ENCODE results near the gene SCG2.

SCG2 gene

DNA sequence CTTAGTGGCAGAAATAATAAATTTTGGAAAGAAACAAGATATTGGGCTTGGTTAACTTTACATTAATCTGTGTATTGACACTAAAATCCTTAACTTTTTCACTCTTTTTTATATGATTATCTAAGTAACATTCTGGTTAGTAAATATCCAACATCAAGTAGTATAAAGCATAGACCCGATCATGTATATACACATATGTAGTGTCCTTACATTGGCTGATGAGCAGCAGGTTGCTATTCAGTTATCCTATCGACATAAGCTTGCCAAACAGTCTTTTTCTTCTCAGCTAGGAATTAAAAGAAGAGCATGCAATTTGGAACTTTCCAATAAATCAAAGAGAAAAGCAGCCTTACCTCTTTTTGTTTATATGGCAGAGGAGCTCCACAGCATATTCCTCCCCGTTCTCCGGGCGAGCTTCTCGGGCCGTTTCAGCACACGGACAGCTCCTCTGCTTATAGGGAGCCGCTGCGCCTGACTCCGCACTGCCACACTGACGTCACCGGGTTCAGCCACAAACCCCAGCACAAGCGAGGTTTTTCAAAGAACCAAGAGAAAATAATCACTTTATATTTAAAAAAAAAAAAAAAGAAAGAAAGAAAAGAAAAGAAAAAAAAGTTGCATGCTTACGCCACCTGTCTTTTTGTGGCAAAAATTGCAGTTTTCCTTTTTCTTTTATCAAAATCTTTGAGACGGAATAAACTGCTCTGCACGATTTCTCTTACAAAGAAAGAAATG is at the start of gene SCG2:
Gene SCG2, minus strand, starts transcription at position 430 of the 735 bp plus-strand sequence. CDS start 3,079 bp downstream, outside the sequence.
- DNase-seq (ENCODE audit: low spot score), result no peak

- DNase-seq (ENCODE audit: low spot score), result no peak
These were observed 47.7 kb upstream of the SCG2 start for GRCh38 chr2:223649554-223650533.

DNA sequence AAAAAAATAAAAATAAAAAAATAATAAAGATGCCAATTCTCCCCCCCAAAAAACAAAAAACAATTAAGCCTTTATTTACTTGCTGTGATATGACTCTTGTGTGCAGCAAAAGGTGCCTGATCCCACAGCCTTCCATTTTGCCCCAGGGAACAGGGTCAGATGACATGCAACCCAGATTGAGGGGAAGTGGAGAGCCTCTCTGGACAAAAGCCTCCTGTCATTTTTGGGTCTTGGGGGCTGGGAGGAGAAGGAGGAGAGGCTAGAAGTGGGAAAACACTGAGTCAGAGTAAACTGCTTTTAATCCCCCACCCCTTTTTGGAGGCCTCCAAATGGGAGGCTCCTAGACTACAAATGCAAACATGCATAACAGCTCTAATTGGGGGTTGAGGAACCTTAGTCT is 46.6 kb upstream of the SCG2 start:
- no peak for DNase-seq (ENCODE audit: low spot score)

- DNase-seq (ENCODE audit: low spot score), result no peak
These were observed 45.2 kb upstream of the SCG2 start for GRCh38 chr2:223647258-223647952.

DNA sequence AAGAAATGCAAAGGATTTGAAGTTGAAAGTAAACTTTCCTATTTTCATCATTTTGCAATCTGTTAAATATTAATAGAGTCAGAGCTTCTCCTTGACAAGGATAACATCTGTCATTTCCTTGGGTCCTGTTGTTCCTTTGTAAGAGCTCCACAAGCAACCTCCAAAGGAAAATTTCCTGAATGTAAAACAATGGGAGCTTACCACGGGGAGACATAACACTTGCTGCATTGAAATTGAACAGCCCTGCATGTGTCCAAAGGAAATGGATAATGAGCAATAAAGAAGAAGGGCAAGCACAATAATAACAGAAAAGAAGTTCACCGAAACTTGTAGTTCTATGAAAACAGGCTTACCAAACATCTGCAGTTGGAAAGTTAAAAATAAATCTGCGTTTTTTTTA is 42.0 kb upstream of the SCG2 start:
- no peak for DNase-seq (ENCODE audit: low spot score)

- no peak for DNase-seq (ENCODE audit: low spot score)
These were observed 41.1 kb upstream of the SCG2 start for GRCh38 chr2:223643309-223643708.

- DNase-seq (ENCODE audit: low spot score), result no peak
These were observed 40.3 kb upstream of the SCG2 start for GRCh38 chr2:223642506-223642905.

DNA sequence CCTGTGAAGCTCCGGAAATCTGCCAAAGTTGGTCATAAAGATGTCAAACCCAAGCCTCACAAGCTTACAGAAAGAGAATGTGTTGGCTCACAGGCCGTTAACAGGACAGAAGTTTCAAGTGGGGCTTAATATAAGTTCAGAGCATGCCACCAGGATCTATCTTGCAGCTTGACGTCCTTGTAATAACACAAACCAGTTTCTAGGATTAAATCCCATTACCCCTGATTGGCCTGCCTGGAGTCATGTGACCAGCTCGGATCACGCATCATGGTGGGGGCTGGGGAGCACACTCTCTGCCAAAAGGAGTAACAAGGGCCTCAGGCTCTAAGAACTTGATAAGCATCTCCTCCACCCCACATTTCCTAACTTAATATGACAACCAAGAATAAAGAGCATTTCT is 38.9 kb upstream of the SCG2 start:
- DNase-seq (ENCODE audit: low spot score), result no peak

- no peak for DNase-seq (ENCODE audit: low spot score)
These were observed 32.9 kb upstream of the SCG2 start for GRCh38 chr2:223635080-223635479.

GRCh38 chr2:223634238-223634637 is 32.1 kb upstream of the SCG2 start:
- DNase-seq (ENCODE audit: low spot score), result no peak

- no peak for DNase-seq (ENCODE audit: low spot score)
These were observed 31.5 kb upstream of the SCG2 start for GRCh38 chr2:223633656-223634055.

GRCh38 chr2:223632826-223633225 is 30.7 kb upstream of the SCG2 start:
- no peak for DNase-seq (ENCODE audit: low spot score)

GRCh38 chr2:223626716-223627115 is 24.6 kb upstream of the SCG2 start:
- no peak for DNase-seq (ENCODE audit: low spot score)

GRCh38 chr2:223625652-223626051 is 23.5 kb upstream of the SCG2 start:
- no peak for DNase-seq (ENCODE audit: low spot score)

- no peak for DNase-seq (ENCODE audit: low spot score)
These were observed 19.7 kb upstream of the SCG2 start for GRCh38 chr2:223621901-223622300.

DNA sequence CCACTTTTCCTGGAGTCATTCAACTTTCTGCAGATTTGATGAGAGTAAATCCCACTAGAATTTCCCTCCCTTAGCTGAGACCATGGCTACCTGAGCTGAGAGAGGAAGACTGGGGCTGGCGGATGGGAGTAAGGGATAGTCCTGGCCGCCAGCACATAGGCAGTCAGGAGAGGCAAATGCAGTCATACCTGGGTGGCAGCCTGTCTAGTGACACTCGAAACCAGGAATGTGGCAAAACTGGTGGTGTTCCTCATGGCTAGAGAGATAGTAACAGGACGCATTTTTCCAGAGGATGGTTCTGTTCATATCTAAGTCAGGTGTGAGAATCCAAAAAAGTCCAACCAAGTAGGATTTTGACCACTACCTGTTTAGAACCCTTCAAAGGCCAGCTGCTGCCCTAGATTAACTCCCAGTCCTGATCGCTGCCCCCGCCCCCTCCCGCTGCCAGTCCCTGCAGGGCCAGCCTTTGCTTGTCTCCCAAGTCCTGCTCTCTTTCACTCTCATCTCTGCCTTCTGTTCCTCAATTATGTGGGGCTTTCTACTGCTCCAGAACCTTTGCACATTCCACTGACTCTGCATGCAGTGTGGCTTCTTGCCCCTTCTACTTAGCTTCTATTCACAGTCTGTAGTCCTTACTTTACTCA is 17.4 kb upstream of the SCG2 start:
- no peak for DNase-seq (ENCODE audit: low spot score)

DNA sequence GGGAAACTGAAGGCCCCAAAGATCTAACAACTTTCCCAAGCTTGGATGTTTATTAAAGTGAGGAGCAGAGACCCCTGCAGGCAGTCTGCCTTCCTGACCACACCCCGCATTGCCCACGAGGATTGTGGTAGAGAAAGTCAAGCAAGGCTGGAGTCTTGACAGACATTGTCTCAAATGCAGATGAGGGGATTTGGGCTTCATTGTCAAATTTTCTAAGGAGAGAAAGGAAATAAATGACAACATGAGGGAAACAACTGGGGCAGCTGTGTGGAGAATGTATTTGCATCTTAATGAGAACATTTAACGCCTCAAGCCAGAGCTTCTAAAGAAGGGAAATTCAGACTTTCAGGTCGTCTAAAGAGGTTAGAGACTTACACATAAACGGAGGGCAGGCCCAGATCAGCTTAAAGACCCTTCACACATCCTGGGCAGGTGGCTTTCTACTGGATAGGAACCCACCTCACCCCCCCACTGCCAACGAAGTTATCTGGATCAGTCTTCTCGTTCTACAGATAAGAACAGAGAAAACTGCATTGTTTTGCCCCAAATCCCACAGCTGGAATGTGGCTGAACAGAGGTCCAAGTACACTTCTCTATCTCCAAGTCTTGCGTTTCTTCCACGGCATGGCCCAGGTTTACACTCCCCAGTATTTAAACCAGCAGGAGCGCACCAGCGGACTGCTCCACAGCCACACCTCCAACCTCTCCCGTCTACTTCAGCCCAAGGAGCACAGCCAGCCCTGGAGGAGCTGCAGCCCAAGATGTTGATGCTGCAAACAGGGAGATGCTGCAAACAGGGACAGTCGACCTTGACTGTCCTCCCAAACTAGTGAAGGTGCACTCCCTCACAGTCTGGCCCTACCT is 16.2 kb upstream of the SCG2 start:
- no peak for DNase-seq (ENCODE audit: low spot score)

GRCh38 chr2:223614534-223614933 is 12.4 kb upstream of the SCG2 start:
- DNase-seq (ENCODE audit: low spot score), result no peak

DNA sequence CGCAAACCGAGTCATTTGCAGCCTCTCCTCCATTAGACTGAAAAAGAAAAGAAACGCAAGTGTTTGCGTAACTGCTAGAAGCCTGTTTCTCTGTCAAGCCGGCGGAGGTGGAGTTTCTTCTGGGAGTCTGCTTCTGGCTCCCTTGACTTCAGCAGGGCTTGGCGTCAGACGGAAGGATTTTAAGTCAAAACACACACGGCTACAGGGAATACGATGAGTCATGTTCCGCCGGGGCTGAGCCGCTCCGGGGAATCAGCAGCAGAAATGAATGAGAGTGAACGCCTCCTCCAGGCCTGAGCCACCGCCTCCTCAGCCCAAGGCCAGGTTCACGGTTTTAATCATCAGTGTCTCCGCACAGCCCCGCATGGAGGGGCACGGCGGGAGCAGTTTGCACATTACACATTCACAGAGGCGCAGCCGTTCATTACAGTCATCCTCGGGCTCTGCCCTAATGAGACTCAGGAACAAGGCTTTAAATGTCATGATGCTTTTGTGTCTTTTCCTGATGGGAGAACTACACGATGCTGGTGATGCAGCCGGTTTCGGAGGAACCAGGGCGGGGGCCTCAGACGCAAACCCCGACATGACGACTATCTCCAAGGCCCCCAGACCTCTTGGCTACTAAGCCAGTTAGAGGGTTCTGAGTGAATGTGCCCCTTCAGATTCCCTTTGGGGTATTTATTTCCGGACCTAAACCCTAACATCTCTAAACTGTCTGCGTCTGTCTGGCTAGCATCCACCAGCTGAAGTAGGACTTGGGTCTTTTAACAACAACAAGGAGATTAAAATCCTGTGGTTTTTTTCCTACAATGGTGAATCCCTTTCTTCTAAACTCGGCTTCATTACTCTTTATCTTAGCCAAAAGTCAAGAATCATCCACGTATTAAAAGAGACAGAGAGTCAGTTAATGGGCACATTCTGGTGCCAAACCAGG is 11.1 kb upstream of the SCG2 start:
- no peak for DNase-seq (ENCODE audit: low spot score)

DNA sequence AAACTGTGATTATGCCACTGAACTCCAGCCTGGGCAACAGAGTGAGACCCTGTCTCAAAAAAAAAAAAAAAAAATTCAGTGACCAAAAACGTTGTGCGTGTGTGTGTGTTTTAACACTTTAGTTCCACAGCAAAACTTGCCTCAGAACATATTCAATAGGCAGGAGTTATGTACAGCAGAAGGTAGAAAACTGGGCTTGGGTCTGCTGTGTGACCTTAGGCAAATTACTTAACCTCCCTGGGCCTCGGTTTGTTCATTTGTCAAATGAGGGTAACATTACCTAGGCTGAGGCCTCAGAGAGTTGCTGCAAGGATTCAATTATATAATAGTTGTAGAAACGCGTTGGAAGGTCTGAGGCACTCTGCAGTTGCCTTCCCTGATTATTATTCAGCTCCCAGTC is 10.3 kb upstream of the SCG2 start:
- DNase-seq (ENCODE audit: low spot score), result no peak
